Endodermal cell (in vitro differentiated cells): ENCODE data around the gene CCDC93. TPM values are rescaled to one million over a fixed set of nuclear protein-coding genes. Genes with fewer than 3 reads are reported as not detected.

Source experiments
- DNase-seq: peaks from one replicate; pipeline ENCODE4 v3.0.0-alpha.2; 2017
- H3K27ac ChIP-seq: 2 replicates; pipeline ENCODE4 v1.5.1; 2013; ENCODE audit warnings: mild to moderate bottlenecking, low read depth, low read length, moderate library complexity
- H3K27me3 ChIP-seq: 2 replicates; pipeline ENCODE4 v1.6.1; 2013; ENCODE audit warnings: mild to moderate bottlenecking, low read length, moderate library complexity; ENCODE audit not compliant: insufficient read depth, control insufficient read depth, poor library complexity, severe bottlenecking
- H3K36me3 ChIP-seq: 2 replicates; pipeline ENCODE4 v1.7.0; 2013; ENCODE audit warnings: mild to moderate bottlenecking, low read length, moderate library complexity; ENCODE audit not compliant: control insufficient read depth, insufficient read depth
- H3K4me1 ChIP-seq: one replicate; pipeline ENCODE4 v1.7.0; 2013; ENCODE audit warnings: low read length; ENCODE audit not compliant: control insufficient read depth, insufficient read depth
- H3K4me3 ChIP-seq: 2 replicates; pipeline ENCODE4 v1.5.1; 2013; ENCODE audit warnings: mild to moderate bottlenecking, low read length, moderate library complexity
- H3K9ac ChIP-seq: 2 replicates; pipeline ENCODE4 v1.6.1; 2013; ENCODE audit warnings: mild to moderate bottlenecking, low read length, moderate library complexity; ENCODE audit not compliant: poor library complexity, severe bottlenecking; ENCODE audit errors: extremely low read depth
- H3K9me3 ChIP-seq: 2 replicates; pipeline ENCODE4 v1.6.1; 2013; ENCODE audit warnings: mild to moderate bottlenecking, low read length, moderate library complexity; ENCODE audit not compliant: control insufficient read depth
- H3K27ac Mint-ChIP-seq: 2 replicates; pipeline ENCODE4 v1.8.0; 2020; ENCODE audit warnings: mixed read lengths
- H3K27me3 Mint-ChIP-seq: 2 replicates; pipeline ENCODE4 v1.8.0; 2021; ENCODE audit warnings: mild to moderate bottlenecking, mixed read lengths; ENCODE audit not compliant: insufficient read depth
- H3K36me3 Mint-ChIP-seq: 2 replicates; pipeline ENCODE4 v1.8.0; 2020; ENCODE audit warnings: low read depth, mixed read lengths
- H3K4me1 Mint-ChIP-seq: 2 replicates; pipeline ENCODE4 v1.8.0; 2020; ENCODE audit warnings: mixed read lengths
- H3K4me3 Mint-ChIP-seq: 2 replicates; pipeline ENCODE4 v1.8.0; 2020; ENCODE audit warnings: mild to moderate bottlenecking, moderate library complexity, mixed read lengths
- H3K9me3 Mint-ChIP-seq: 2 replicates; pipeline ENCODE4 v1.8.0; 2020; ENCODE audit warnings: mild to moderate bottlenecking, mixed read lengths
- CTCF ChIP-seq: fragments of 200-600 bp; sonication (generic); conservative IDR thresholded peaks from 2 replicates; pipeline ENCODE4 v1.5.0; 2021; ENCODE audit warnings: antibody characterized with exemption, mild to moderate bottlenecking
- WGBS, 2 experiments: methylation state at CpG; one replicate each; pipeline versions ENCODE4 v1.1.5 to v1.1.7; 2013; ENCODE audit warnings: missing lambda C conversion rate in 2 of 2, mixed read lengths in 1 of 2; ENCODE audit not compliant: insufficient coverage in 1 of 2, insufficient read length in 1 of 2; 5-methylcytosine and 5-hydroxymethylcytosine counted together
- total RNA-seq, 2 donors: library from RNA; stranded (reverse); fragmentation: NEBNext Ultra II Directional in 1 of 2; extraction: Animal tissue kit (Norgen Biotek cat#: 25700) in 1 of 2; gene quantifications; 2 replicates in 1 of 2; 3 replicates in 1 of 2; pipeline ENCODE4 v1.2.1, GENCODE V29; 2021

CCDC93 gene
- total RNA-seq, 2 donors from 2014 or later: 35.6 to 36.6 TPM

DNA sequence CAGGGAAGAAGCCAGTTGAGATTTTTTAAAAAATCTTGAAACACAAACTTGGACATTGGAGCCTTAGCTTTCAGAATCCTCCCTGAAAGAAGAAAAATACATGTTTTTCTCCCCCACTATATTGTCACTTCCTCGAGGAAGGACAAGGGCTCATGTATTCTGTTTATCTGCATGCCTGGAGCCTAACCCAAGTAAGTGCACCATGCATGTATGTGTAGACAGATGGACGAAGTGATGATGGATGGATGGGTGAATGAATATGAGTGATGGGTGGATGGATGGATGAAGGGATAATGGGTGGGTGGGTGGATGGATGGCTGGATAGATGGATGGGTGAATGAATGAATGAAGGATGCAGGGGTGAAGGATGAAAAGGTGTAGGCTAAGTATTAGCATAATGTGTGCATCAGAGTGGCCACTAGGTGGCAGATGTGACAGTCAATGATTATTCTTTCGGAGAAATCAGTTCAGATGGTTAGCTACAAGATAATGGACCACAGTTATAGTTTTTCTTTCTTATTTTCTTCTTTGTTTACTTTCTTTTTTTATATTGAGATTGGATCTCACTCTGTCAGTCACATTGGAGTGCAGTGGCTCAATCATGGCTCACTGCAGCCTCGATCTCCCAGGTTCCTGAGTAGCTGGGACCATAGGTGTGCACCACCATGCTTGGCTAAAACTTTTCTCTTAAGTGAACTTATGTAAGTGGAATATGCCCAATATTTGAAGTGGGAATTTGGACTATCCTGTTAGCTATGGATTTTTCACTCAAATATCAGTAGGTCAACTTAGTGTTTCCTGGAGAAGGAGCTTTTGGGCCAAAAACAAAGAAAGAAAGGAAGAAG is 18.5 kb upstream of the CCDC93 start:
- 51 to 62% methylated on average over 3 to 4 of the region's 4 CpGs for WGBS, 2 experiments
- H3K4me3 ChIP-seq: no peak overlapping the region
- Mint-ChIP-seq H3K27ac (no peak overlapping the region), H3K9me3 (peaks cover 7% of the 10 kb centered on the region), H3K36me3 (no peaks in the 10 kb centered on the region), H3K4me3 (no peak overlapping the region), H3K4me1 (peaks cover 12% of the 10 kb centered on the region), H3K27me3 (peaks cover 17% of the 10 kb centered on the region)
- H3K9me3 ChIP-seq: peaks cover 7% of the 10 kb centered on the region
- DNase-seq: peak; percentile 71
- H3K27me3 ChIP-seq: no peaks in the 10 kb centered on the region
- H3K27ac ChIP-seq: no peak overlapping the region
- H3K4me1 ChIP-seq: peaks cover 6% of the 10 kb centered on the region
- no peaks in the 10 kb centered on the region for H3K36me3 ChIP-seq
- peak; percentile 87 for TF ChIP-seq CTCF
- H3K9ac ChIP-seq: no peak overlapping the region

DNA sequence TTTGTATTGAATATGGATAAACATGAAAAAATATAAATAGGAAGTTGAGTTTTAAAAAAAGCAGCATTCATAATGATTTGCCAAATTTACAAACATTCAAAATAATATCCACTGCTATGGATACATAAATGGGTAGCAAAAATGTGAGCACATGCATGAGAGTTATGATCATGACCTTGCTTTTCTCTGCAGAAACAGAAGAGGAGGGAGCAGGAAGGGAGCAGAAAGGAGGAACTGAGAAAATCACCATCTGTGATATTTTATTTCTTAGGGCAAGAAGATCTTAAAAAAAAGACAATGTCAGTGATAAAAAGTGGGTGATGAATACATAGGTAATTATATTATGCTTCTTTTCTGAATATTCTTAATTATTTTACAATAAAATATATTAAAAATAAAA is 17.7 kb upstream of the CCDC93 start:
- no peak overlapping the region for H3K27ac ChIP-seq
- no peaks in the 10 kb centered on the region for H3K36me3 ChIP-seq
- no peak overlapping the region for H3K9ac ChIP-seq
- H3K4me1 Mint-ChIP-seq: peaks cover 12% of the 10 kb centered on the region
- H3K4me3 Mint-ChIP-seq: no peak overlapping the region
- no peak for TF ChIP-seq CTCF
- peaks cover 15% of the 10 kb centered on the region for H3K27me3 Mint-ChIP-seq
- peaks cover 7% of the 10 kb centered on the region for H3K9me3 ChIP-seq
- H3K9me3 Mint-ChIP-seq: peaks cover 5% of the 10 kb centered on the region
- no peaks in the 10 kb centered on the region for H3K27me3 ChIP-seq
- H3K4me1 ChIP-seq: peaks cover 6% of the 10 kb centered on the region
- no peak for DNase-seq
- H3K4me3 ChIP-seq: no peak overlapping the region
- H3K27ac Mint-ChIP-seq: no peak overlapping the region
- H3K36me3 Mint-ChIP-seq: no peaks in the 10 kb centered on the region

DNA sequence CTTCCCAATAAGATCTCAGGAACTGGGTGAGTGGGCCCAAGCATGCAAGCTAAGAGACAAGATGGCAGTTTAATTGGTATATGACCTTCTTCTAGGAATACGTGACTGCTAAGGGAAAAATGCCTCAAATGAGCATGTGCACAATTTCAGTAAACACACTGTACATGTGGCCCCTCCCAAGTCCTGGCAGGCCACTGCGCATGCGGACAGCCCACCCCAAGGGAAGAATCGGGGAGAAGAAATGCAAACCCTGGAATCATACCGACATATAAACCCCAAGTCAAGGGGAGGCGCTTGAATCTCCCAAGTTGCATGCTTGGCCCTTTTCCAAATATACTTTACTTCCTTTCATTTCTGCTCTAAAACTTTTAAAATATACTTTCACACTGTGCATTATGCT is 15.2 kb upstream of the CCDC93 start:
- no peaks in the 10 kb centered on the region for H3K27me3 ChIP-seq
- no peak overlapping the region for H3K4me3 ChIP-seq
- peaks cover 6% of the 10 kb centered on the region for H3K4me1 ChIP-seq
- no peaks in the 10 kb centered on the region for H3K9me3 Mint-ChIP-seq
- no peak overlapping the region for H3K9ac ChIP-seq
- H3K36me3 Mint-ChIP-seq: no peaks in the 10 kb centered on the region
- DNase-seq: no peak
- no peak overlapping the region for H3K27ac Mint-ChIP-seq
- no peak overlapping the region for H3K27ac ChIP-seq
- no peak overlapping the region for H3K4me3 Mint-ChIP-seq
- WGBS, 2 experiments: 93 to 98% methylated on average over 3 to 6 of the region's 6 CpGs
- H3K27me3 Mint-ChIP-seq: peaks cover 10% of the 10 kb centered on the region
- H3K9me3 ChIP-seq: no peaks in the 10 kb centered on the region
- H3K4me1 Mint-ChIP-seq: peaks cover 12% of the 10 kb centered on the region
- TF ChIP-seq CTCF: no peak
- H3K36me3 ChIP-seq: no peaks in the 10 kb centered on the region
